Uterine smooth muscle cell (primary cell): ENCODE results near the gene KLF18. TPM values are rescaled to one million over a fixed set of nuclear protein-coding genes. Genes with fewer than 3 reads are reported as not detected.

ENCODE experiments used
- total RNA-seq: library from RNA; depleted of rRNA; stranded (reverse); fragments of >200 nt; gene quantifications from 2 replicates; pipeline ENCODE4 v1.2.3, GENCODE V29; 2014

Gene KLF18
- total RNA-seq: not detected in 2 replicates

DNA sequence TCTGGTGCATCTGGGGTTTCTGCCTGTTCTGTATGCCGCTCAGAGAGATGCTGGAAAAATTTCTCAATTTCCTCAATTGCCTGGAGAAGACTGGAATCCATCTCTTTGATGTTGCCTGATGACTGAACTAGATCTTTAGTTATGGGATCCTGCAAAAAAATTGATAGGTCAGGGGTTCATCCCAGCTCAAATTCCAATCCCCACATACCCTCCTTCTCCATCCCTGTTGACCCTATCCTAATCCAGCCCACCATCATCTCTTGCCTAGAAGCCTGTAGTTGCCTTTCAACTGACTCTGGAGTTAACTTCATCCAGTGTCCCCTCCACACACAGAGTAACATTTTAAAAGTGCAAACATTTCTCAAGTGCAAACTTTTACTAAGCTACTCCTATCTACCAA lies at the start of gene KLF18:
Gene KLF18, minus strand, starts transcription at position 101 of the 400 bp plus-strand sequence. Its CDS starts 0 bp downstream, at position 101.

GRCh38 chr1:44118682-44119081 lies 22.7 kb downstream of the KLF18 start, which contains the start of gene KLF17:
Gene KLF17, plus strand, starts transcription at chr1:44118821. Its CDS starts 87 bp downstream, at chr1:44118908.

Other genes with a start within 250 kb of the KLF18 start
- gene ARTN, start 207.8 kb downstream of the KLF18 start, total RNA-seq: 0.50 TPM in 1 of 2 replicates, not detected in the other
- 16.5 and 17.2 TPM in 2 replicates for gene IPO13, start 194.7 kb downstream of the KLF18 start, total RNA-seq
- gene DPH2, start 171.6 kb downstream of the KLF18 start, total RNA-seq: 11.4 and 14.3 TPM in 2 replicates
- 104 and 109 TPM in 2 replicates for gene ATP6V0B, start 166.7 kb downstream of the KLF18 start, total RNA-seq
- gene B4GALT2, start 162.4 kb downstream of the KLF18 start, total RNA-seq: 71.7 and 89.0 TPM in 2 replicates
- 2.2 and 5.9 TPM in 2 replicates for gene CCDC24, start 150.0 kb downstream of the KLF18 start, total RNA-seq
- gene SLC6A9, start 110.2 kb downstream of the KLF18 start, total RNA-seq: 2.3 and 7.6 TPM in 2 replicates
- gene KLF17, start 22.8 kb downstream of the KLF18 start, total RNA-seq: under 0.01 TPM in 2 replicates
- 22.0 and 25.3 TPM in 2 replicates for gene DMAP1, start 71.8 kb upstream of the KLF18 start, total RNA-seq
- 38.1 and 38.9 TPM in 2 replicates for gene ERI3, start 213.6 kb upstream of the KLF18 start, total RNA-seq